ENCODE measurements around the gene MGAT5. TPM values are rescaled to one million over a fixed set of nuclear protein-coding genes. Genes with fewer than 3 reads are reported as not detected.

MGAT5 gene
- total RNA-seq, 1 experiment from 2014 or later = 52.4 TPM

DNA sequence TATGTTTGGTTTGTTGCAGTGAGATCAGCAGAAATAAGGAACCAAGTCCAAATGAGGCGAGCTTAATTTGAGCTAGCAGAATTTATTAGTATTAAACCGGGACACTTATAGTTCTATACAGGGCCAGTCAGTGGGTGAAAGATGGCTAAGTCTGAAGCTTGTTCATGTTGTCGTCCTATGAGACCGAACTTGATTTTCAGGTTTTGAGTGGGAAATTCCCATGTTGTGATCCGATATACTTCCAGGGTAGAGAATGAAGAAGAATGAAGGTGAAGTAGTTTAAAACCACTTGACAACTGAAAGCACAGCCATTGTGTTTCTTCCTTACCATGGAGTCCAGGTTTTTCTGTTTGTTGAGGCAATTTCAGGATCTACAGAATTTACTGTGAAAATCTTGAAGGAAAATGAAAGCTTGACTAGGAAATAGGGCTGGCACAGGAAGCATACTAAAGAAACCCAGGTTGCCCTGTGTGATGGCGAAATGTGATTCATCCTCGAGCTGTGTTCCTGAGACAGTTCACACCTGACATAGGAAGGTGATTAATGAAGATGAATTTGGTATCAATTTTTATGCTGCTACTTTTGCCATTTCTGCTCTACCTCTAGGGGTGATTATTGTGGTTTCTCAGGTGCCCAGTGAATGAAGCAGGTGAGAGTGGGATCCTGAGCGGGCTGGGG is 37.6 kb upstream of the MGAT5 start (continued):
- TF ChIP-seq, protein P1, sequence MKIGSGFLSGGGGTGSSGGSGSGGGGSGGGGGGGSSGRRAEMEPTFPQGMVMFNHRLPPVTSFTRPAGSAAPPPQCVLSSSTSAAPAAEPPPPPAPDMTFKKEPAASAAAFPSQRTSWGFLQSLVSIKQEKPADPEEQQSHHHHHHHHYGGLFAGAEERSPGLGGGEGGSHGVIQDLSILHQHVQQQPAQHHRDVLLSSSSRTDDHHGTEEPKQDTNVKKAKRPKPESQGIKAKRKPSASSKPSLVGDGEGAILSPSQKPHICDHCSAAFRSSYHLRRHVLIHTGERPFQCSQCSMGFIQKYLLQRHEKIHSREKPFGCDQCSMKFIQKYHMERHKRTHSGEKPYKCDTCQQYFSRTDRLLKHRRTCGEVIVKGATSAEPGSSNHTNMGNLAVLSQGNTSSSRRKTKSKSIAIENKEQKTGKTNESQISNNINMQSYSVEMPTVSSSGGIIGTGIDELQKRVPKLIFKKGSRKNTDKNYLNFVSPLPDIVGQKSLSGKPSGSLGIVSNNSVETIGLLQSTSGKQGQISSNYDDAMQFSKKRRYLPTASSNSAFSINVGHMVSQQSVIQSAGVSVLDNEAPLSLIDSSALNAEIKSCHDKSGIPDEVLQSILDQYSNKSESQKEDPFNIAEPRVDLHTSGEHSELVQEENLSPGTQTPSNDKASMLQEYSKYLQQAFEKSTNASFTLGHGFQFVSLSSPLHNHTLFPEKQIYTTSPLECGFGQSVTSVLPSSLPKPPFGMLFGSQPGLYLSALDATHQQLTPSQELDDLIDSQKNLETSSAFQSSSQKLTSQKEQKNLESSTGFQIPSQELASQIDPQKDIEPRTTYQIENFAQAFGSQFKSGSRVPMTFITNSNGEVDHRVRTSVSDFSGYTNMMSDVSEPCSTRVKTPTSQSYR (CRISPR knock-in tag; IDR thresholded peaks at IDR 0.05) = no peak
- TF ChIP-seq SP1 (CRISPR knock-in tag; conservative IDR thresholded peaks at IDR 0.05) (no peak), PRRX2 (CRISPR knock-in tag; IDR thresholded peaks at IDR 0.05) (no peak), ESRRA (CRISPR knock-in tag; IDR thresholded peaks at IDR 0.05; ENCODE audit: borderline replicate concordance) (no peak), ZBTB43 (CRISPR knock-in tag; IDR thresholded peaks at IDR 0.05) (no peak), ZNF423 (CRISPR knock-in tag; IDR thresholded peaks at IDR 0.05) (no peak), GABPB1 (CRISPR knock-in tag; IDR thresholded peaks at IDR 0.05) (no peak), NR1H2 (CRISPR knock-in tag; IDR thresholded peaks at IDR 0.05) (no peak), TCF7 (CRISPR knock-in tag; IDR thresholded peaks at IDR 0.05; ENCODE audit: low read depth) (no peak)
- TF ChIP-seq, protein P2, sequence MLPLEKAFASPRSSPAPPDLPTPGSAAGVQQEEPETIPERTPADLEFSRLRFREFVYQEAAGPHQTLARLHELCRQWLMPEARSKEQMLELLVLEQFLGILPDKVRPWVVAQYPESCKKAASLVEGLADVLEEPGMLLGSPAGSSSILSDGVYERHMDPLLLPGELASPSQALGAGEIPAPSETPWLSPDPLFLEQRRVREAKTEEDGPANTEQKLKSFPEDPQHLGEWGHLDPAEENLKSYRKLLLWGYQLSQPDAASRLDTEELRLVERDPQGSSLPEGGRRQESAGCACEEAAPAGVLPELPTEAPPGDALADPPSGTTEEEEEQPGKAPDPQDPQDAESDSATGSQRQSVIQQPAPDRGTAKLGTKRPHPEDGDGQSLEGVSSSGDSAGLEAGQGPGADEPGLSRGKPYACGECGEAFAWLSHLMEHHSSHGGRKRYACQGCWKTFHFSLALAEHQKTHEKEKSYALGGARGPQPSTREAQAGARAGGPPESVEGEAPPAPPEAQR (CRISPR knock-in tag; IDR thresholded peaks at IDR 0.05) = no peak
- TF ChIP-seq, protein P3, sequence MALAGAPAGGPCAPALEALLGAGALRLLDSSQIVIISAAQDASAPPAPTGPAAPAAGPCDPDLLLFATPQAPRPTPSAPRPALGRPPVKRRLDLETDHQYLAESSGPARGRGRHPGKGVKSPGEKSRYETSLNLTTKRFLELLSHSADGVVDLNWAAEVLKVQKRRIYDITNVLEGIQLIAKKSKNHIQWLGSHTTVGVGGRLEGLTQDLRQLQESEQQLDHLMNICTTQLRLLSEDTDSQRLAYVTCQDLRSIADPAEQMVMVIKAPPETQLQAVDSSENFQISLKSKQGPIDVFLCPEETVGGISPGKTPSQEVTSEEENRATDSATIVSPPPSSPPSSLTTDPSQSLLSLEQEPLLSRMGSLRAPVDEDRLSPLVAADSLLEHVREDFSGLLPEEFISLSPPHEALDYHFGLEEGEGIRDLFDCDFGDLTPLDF (CRISPR knock-in tag; IDR thresholded peaks at IDR 0.05) = no peak
- TF ChIP-seq, protein P4, sequence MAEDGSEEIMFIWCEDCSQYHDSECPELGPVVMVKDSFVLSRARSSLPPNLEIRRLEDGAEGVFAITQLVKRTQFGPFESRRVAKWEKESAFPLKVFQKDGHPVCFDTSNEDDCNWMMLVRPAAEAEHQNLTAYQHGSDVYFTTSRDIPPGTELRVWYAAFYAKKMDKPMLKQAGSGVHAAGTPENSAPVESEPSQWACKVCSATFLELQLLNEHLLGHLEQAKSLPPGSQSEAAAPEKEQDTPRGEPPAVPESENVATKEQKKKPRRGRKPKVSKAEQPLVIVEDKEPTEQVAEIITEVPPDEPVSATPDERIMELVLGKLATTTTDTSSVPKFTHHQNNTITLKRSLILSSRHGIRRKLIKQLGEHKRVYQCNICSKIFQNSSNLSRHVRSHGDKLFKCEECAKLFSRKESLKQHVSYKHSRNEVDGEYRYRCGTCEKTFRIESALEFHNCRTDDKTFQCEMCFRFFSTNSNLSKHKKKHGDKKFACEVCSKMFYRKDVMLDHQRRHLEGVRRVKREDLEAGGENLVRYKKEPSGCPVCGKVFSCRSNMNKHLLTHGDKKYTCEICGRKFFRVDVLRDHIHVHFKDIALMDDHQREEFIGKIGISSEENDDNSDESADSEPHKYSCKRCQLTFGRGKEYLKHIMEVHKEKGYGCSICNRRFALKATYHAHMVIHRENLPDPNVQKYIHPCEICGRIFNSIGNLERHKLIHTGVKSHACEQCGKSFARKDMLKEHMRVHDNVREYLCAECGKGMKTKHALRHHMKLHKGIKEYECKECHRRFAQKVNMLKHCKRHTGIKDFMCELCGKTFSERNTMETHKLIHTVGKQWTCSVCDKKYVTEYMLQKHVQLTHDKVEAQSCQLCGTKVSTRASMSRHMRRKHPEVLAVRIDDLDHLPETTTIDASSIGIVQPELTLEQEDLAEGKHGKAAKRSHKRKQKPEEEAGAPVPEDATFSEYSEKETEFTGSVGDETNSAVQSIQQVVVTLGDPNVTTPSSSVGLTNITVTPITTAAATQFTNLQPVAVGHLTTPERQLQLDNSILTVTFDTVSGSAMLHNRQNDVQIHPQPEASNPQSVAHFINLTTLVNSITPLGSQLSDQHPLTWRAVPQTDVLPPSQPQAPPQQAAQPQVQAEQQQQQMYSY (CRISPR knock-in tag; IDR thresholded peaks at IDR 0.05) = no peak
- TF ChIP-seq, protein P5, sequence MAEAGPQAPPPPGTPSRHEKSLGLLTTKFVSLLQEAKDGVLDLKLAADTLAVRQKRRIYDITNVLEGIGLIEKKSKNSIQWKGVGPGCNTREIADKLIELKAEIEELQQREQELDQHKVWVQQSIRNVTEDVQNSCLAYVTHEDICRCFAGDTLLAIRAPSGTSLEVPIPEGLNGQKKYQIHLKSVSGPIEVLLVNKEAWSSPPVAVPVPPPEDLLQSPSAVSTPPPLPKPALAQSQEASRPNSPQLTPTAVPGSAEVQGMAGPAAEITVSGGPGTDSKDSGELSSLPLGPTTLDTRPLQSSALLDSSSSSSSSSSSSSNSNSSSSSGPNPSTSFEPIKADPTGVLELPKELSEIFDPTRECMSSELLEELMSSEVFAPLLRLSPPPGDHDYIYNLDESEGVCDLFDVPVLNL (CRISPR knock-in tag; IDR thresholded peaks at IDR 0.05; ENCODE audit: borderline replicate concordance, low read depth) = no peak

- Mint-ChIP-seq H3K4me3 (no peak overlapping the region), H3K9me3 (peaks cover 13% of the 10 kb centered on the region), H3K27ac (no peak overlapping the region), H3K4me1 (peaks cover 54% of the 10 kb centered on the region), H3K36me3 (peaks cover 9% of the 10 kb centered on the region), H3K27me3 (ENCODE audit: low read depth) (no peaks in the 10 kb centered on the region)
- CTCF ChIA-PET = interaction anchor here (1.5 to 2.1 kb wide), 2 partner anchors 10 to 99 kb away, joined by 6 to 13 read pairs; no protein-coding TSS in a partner anchor
- ATAC-seq (no peak), DNase-seq (ENCODE audit: low spot score) (no peak)
- POLR2A ChIA-PET = no interaction called here
- TF ChIP-seq ZNF219 (CRISPR knock-in tag; IDR thresholded peaks at IDR 0.05; ENCODE audit: borderline replicate concordance) = no peak
- no peak for TF ChIP-seq MXD4 (CRISPR knock-in tag; IDR thresholded peaks at IDR 0.05; ENCODE audit: borderline replicate concordance)
- no peak for TF ChIP-seq RORB (CRISPR knock-in tag; IDR thresholded peaks at IDR 0.05)
- no peak for TF ChIP-seq ZNF532 (CRISPR knock-in tag; IDR thresholded peaks at IDR 0.05; ENCODE audit: borderline replicate concordance)
- no peak for TF ChIP-seq E2F5 (CRISPR knock-in tag; IDR thresholded peaks at IDR 0.05)
These were observed 36.5 kb upstream of the MGAT5 start for GRCh38 chr2:134217351-134217750.
